Measurements from ENCODE around the gene PPA2.

Gene PPA2

GRCh38 chr4:105473324-105474098 is at the start of gene PPA2:
TSS of gene PPA2 (minus strand) at chr4:105474062. CDS start at chr4:105474050, 12 bp downstream.
- H3K4me3 ChIP-seq (replicated peaks in 1 of 2; ENCODE audit: low read depth in 2 of 2, low read length in 2 of 2), result peak within 1 kb of the TSS; percentile 98 to 99
- TF ChIP-seq CTCF (IDR thresholded peaks at IDR 0.05; ENCODE audit: low read depth, low read length), result no peak
- DNase-seq (ENCODE audit: low read depth in 2 of 2), result peak; percentile 91 to 93

GRCh38 chr4:105520819-105521790 is 47.2 kb upstream of the PPA2 start:
- H3K4me3 ChIP-seq (replicated peaks in 1 of 2; ENCODE audit: low read depth in 2 of 2, low read length in 2 of 2), result no peak overlapping the region
- peak; percentile 68 for TF ChIP-seq CTCF (IDR thresholded peaks at IDR 0.05; ENCODE audit: low read depth, low read length)
- DNase-seq (ENCODE audit: low read depth in 2 of 2), result peak; percentile 62 to 63

- DNase-seq (ENCODE audit: low read depth in 2 of 2), result no peak
- TF ChIP-seq CTCF (IDR thresholded peaks at IDR 0.05; ENCODE audit: low read depth, low read length), result no peak
- H3K4me3 ChIP-seq (replicated peaks in 1 of 2; ENCODE audit: low read depth in 2 of 2, low read length in 2 of 2), result no peak overlapping the region
These were observed 36.4 kb upstream of the PPA2 start for GRCh38 chr4:105510245-105510644.

GRCh38 chr4:105509714-105510113 is 35.9 kb upstream of the PPA2 start:
- no peak for DNase-seq (ENCODE audit: low read depth in 2 of 2)
- no peak overlapping the region for H3K4me3 ChIP-seq (replicated peaks in 1 of 2; ENCODE audit: low read depth in 2 of 2, low read length in 2 of 2)
- no peak for TF ChIP-seq CTCF (IDR thresholded peaks at IDR 0.05; ENCODE audit: low read depth, low read length)

- no peak for TF ChIP-seq CTCF (IDR thresholded peaks at IDR 0.05; ENCODE audit: low read depth, low read length)
These were observed 35.4 kb upstream of the PPA2 start for GRCh38 chr4:105509291-105509690.

GRCh38 chr4:105504744-105505143 is 30.9 kb upstream of the PPA2 start:
- no peak overlapping the region for H3K4me3 ChIP-seq (replicated peaks in 1 of 2; ENCODE audit: low read depth in 2 of 2, low read length in 2 of 2)
- DNase-seq (ENCODE audit: low read depth in 2 of 2), result peak in 1 of 2 donors; percentile 39
- no peak for TF ChIP-seq CTCF (IDR thresholded peaks at IDR 0.05; ENCODE audit: low read depth, low read length)

More at GRCh38 chr4:105509291-105509690, 35.4 kb upstream of the PPA2 start:
- no peak for DNase-seq (ENCODE audit: low read depth in 2 of 2)
- H3K4me3 ChIP-seq (replicated peaks in 1 of 2; ENCODE audit: low read depth in 2 of 2, low read length in 2 of 2), result no peak overlapping the region
